Naive thymus-derived CD4-positive, alpha-beta T cell (primary cell): ENCODE data around the gene MAL. TPM values are rescaled to one million over a fixed set of nuclear protein-coding genes. Genes with fewer than 3 reads are reported as not detected.
"Not testable (repeated sequence)": the region's sequence is repeated elsewhere in the genome, so short reads cannot be mapped to it uniquely, and the experiment has no call there.

Source experiments
- ATAC-seq: fragments of 150-1000 bp; cut with Tn5 transposase; 2 replicates; pipeline ENCODE4 v1.10.0; 2021; ENCODE audit warnings: mild to moderate bottlenecking, moderate library complexity
- CTCF ChIA-PET: fragments of 350-600 bp; sonication (Branson Sonifier 250); formaldehyde crosslinking; loops from one replicate; lab custom pipeline; 2021; ENCODE audit warnings: antibody characterized with exemption; lab: Charles Lee
- POLR2A ChIA-PET: fragments of 350-600 bp; sonication (Branson Sonifier 250); formaldehyde crosslinking; loops from one replicate; lab custom pipeline; 2021; ENCODE audit warnings: antibody characterized with exemption, inconsistent platforms; lab: Charles Lee
- DNase-seq, 9 donors: peaks; one replicate each; pipeline versions ENCODE4 v3.0.0 to v3.0.0-alpha.2; 2020 to 2022; ENCODE audit warnings: mixed read lengths in 1 of 9
- H3K27ac ChIP-seq: one replicate; pipeline ENCODE4 v1.7.0; 2013; ENCODE audit warnings: mild to moderate bottlenecking, low read depth, low read length, moderate library complexity
- H3K27me3 ChIP-seq, 2 donors: one replicate each; pipeline ENCODE4 v1.7.0; 2013; ENCODE audit warnings: low read length in 2 of 2, mild to moderate bottlenecking in 2 of 2, moderate library complexity in 2 of 2; ENCODE audit not compliant: control insufficient read depth in 2 of 2, insufficient read depth in 2 of 2
- H3K36me3 ChIP-seq, 3 experiments: 1 replicate in 2 of 3; 2 replicates in 1 of 3; pipeline ENCODE4 v1.7.0; 2013; ENCODE audit warnings: low read length in 3 of 3, mild to moderate bottlenecking in 3 of 3, moderate library complexity in 1 of 3; ENCODE audit not compliant: insufficient read depth in 3 of 3, control insufficient read depth in 2 of 3
- H3K4me1 ChIP-seq, 2 donors: one replicate each; pipeline ENCODE4 v1.7.0; 2013; ENCODE audit warnings: low read length in 2 of 2, mild to moderate bottlenecking in 2 of 2, moderate library complexity in 1 of 2; ENCODE audit not compliant: control insufficient read depth in 2 of 2, insufficient read depth in 2 of 2
- H3K4me3 ChIP-seq: 2 replicates; pipeline ENCODE4 v1.7.0; 2013; ENCODE audit warnings: mild to moderate bottlenecking, low read length
- H3K9me3 ChIP-seq, 3 experiments: 1 replicate in 2 of 3; 2 replicates in 1 of 3; pipeline ENCODE4 v1.7.0; 2013; ENCODE audit warnings: low read length in 3 of 3; ENCODE audit not compliant: control insufficient read depth in 2 of 3
- H3K27ac Mint-ChIP-seq, 9 donors: one replicate each; pipeline ENCODE4 v1.8.0; 2020 to 2022; ENCODE audit warnings: mixed read lengths in 9 of 9, mild to moderate bottlenecking in 8 of 9, moderate library complexity in 5 of 9, inconsistent platforms in 2 of 9
- H3K27me3 Mint-ChIP-seq, 5 donors: one replicate each; pipeline ENCODE4 v1.8.0; 2021 to 2022; ENCODE audit warnings: mixed read lengths in 5 of 5, mild to moderate bottlenecking in 1 of 5
- H3K36me3 Mint-ChIP-seq, 5 donors: one replicate each; pipeline ENCODE4 v1.8.0; 2020 to 2022; ENCODE audit warnings: mixed read lengths in 5 of 5, mild to moderate bottlenecking in 3 of 5, inconsistent platforms in 1 of 5
- H3K4me1 Mint-ChIP-seq, 7 donors: one replicate each; pipeline ENCODE4 v1.8.0; 2020 to 2022; ENCODE audit warnings: mixed read lengths in 7 of 7, mild to moderate bottlenecking in 3 of 7, inconsistent platforms in 1 of 7
- H3K4me3 Mint-ChIP-seq, 10 donors: one replicate each; pipeline ENCODE4 v1.8.0; 2020 to 2022; ENCODE audit warnings: mild to moderate bottlenecking in 10 of 10, mixed read lengths in 10 of 10, moderate library complexity in 6 of 10, inconsistent platforms in 2 of 10
- H3K9me3 Mint-ChIP-seq, 11 donors: one replicate each; pipeline ENCODE4 v1.8.0; 2020 to 2022; ENCODE audit warnings: mixed read lengths in 11 of 11, mild to moderate bottlenecking in 4 of 11, inconsistent platforms in 1 of 11, moderate library complexity in 1 of 11
- intact Hi-C, 2 donors: fragments of 100-400 bp; cut with micrococcal nuclease; formaldehyde crosslinking; loops; one replicate each; pipeline ENCODE4 v1.15.1; 2023
- polyA plus RNA-seq, 2 donors: library from polyadenylated mRNA; unstranded; fragments of 300-500 nt; fragmentation: Illumina TruSeq; gene quantifications; one replicate each; pipeline ENCODE4 v1.2.3, GENCODE V29; 2021
- total RNA-seq, 6 experiments: library from RNA in 5 of 6; stranded (reverse) in 5 of 6; gene quantifications; 1 replicate in 5 of 6; 2 replicates in 1 of 6; pipeline ENCODE4 v1.2.3 and lab custom pipeline; 2021 to 2026

MAL gene
- total and polyA plus RNA-seq, 7 experiments from 2014 or later = 124 to 575 (median 176) TPM

- ChIA-PET POLR2A (interaction anchor here (15.7 kb wide), 1 partner anchor 58 kb away, joined by 1031 read pairs; the partner anchor contains the start of gene MAL), CTCF (interaction anchor here (14.9 kb wide), 1 partner anchor 63 kb away, joined by 502 read pairs; the partner anchor contains the start of gene MAL)
- H3K36me3 ChIP-seq = peaks cover 6 to 46% (median 9%) of the 10 kb centered on the region in 3 experiments
- no peaks in the 10 kb centered on the region for H3K27me3 Mint-ChIP-seq
- H3K4me3 ChIP-seq = no peak overlapping the region
- no peak for DNase-seq
- peaks cover 0 to 2% (median 0%) of the 10 kb centered on the region in 7 donors for H3K4me1 Mint-ChIP-seq
- H3K9me3 Mint-ChIP-seq = no peaks in the 10 kb centered on the region
- ATAC-seq = no peak
- no peak overlapping the region for H3K4me3 Mint-ChIP-seq
- peaks cover 9 to 41% (median 16%) of the 10 kb centered on the region in 5 donors for H3K36me3 Mint-ChIP-seq
- H3K27ac Mint-ChIP-seq = peak overlapping the region in 1 of 9 donors; percentile 26
- no peaks in the 10 kb centered on the region for H3K4me1 ChIP-seq
- no peak overlapping the region for H3K27ac ChIP-seq
- H3K27me3 ChIP-seq = no peaks in the 10 kb centered on the region
- H3K9me3 ChIP-seq = no peaks in the 10 kb centered on the region
- intact Hi-C loops = loop anchor here in 1 of 2 donors (5.0 kb wide), 1 partner anchor 71 kb away; the partner anchor contains the start of gene ZNF514
These were observed 60.5 kb downstream of the MAL start for GRCh38 chr2:95086017-95086416.

GRCh38 chr2:95087379-95087778 lies 61.9 kb downstream of the MAL start:
- H3K27ac Mint-ChIP-seq = peak overlapping the region in 1 of 9 donors; percentile 12

GRCh38 chr2:95091885-95092555 lies 66.5 kb downstream of the MAL start:
- POLR2A ChIA-PET = interaction anchor here (1.5 kb wide), 1 partner anchor 17 kb away, joined by 3 read pairs; no protein-coding TSS in a partner anchor
- Histone ChIP-seq H3K36me3 (peaks cover 0 to 54% (median 12%) of the 10 kb centered on the region in 3 experiments), H3K4me3 (no peak overlapping the region), H3K27ac (no peak overlapping the region), H3K27me3 (no peaks in the 10 kb centered on the region), H3K4me1 (no peaks in the 10 kb centered on the region), H3K9me3 (no peaks in the 10 kb centered on the region)
- no peak for DNase-seq
- H3K36me3 Mint-ChIP-seq = peaks cover 13 to 64% (median 37%) of the 10 kb centered on the region in 5 donors
- CTCF ChIA-PET = interaction anchor here (0.7 kb wide), 1 partner anchor 16 kb away, joined by 3 read pairs; no protein-coding TSS in a partner anchor
- H3K4me3 Mint-ChIP-seq = no peak overlapping the region
- no peak overlapping the region for H3K27ac Mint-ChIP-seq
- intact Hi-C loops = no loop called here
- H3K9me3 Mint-ChIP-seq = peaks cover 0 to 5% (median 0%) of the 10 kb centered on the region in 11 donors
- ATAC-seq = no peak
- peaks cover 6 to 35% (median 25%) of the 10 kb centered on the region in 7 donors for H3K4me1 Mint-ChIP-seq
- H3K27me3 Mint-ChIP-seq = no peaks in the 10 kb centered on the region

More at GRCh38 chr2:95087379-95087778, 61.9 kb downstream of the MAL start:
- H3K4me1 ChIP-seq = no peaks in the 10 kb centered on the region
- H3K4me1 Mint-ChIP-seq = peaks cover 0 to 2% (median 0%) of the 10 kb centered on the region in 7 donors
- no peak overlapping the region for H3K4me3 ChIP-seq
- H3K9me3 ChIP-seq = no peaks in the 10 kb centered on the region
- ATAC-seq (no peak), DNase-seq (no peak)
- H3K36me3 Mint-ChIP-seq = peaks cover 9 to 50% (median 19%) of the 10 kb centered on the region in 5 donors
- no peaks in the 10 kb centered on the region for H3K9me3 Mint-ChIP-seq
- no peaks in the 10 kb centered on the region for H3K27me3 Mint-ChIP-seq
- ChIA-PET CTCF (interaction anchor here (14.9 kb wide), 1 partner anchor 64 kb away, joined by 502 read pairs; the partner anchor contains the start of gene MAL), POLR2A (interaction anchor here (0.5 kb wide), 1 partner anchor 41 kb away, joined by 3 read pairs; no protein-coding TSS in a partner anchor)
- no peaks in the 10 kb centered on the region for H3K27me3 ChIP-seq
- intact Hi-C loops = loop anchor here in 1 of 2 donors (5.0 kb wide), 1 partner anchor 70 kb away; the partner anchor contains the start of gene ZNF514
- H3K27ac ChIP-seq = no peak overlapping the region
- H3K36me3 ChIP-seq = peaks cover 9 to 60% (median 9%) of the 10 kb centered on the region in 3 experiments
- no peak overlapping the region for H3K4me3 Mint-ChIP-seq

GRCh38 chr2:95098273-95098672 lies 72.8 kb downstream of the MAL start:
- H3K27ac ChIP-seq, POLR2A ChIA-PET, H3K27me3 ChIP-seq, DNase-seq, H3K4me3 Mint-ChIP-seq, CTCF ChIA-PET, H3K4me1 ChIP-seq, H3K27ac Mint-ChIP-seq, H3K4me3 ChIP-seq, H3K27me3 Mint-ChIP-seq, H3K9me3 Mint-ChIP-seq, intact Hi-C loops, H3K9me3 ChIP-seq, ATAC-seq: not testable (repeated sequence)
- Mint-ChIP-seq H3K36me3 (peaks cover 20 to 80% (median 60%) of the 10 kb centered on the region in 5 donors), H3K4me1 (peaks cover 6 to 38% (median 33%) of the 10 kb centered on the region in 7 donors)
- H3K36me3 ChIP-seq = peaks cover 16 to 38% (median 24%) of the 10 kb centered on the region in 3 experiments

GRCh38 chr2:95099910-95100309 lies 74.4 kb downstream of the MAL start:
- Histone ChIP-seq H3K27ac (no peak overlapping the region), H3K36me3 (peaks cover 16 to 48% (median 28%) of the 10 kb centered on the region in 3 experiments), H3K9me3 (no peaks in the 10 kb centered on the region), H3K4me1 (no peaks in the 10 kb centered on the region), H3K4me3 (no peak overlapping the region), H3K27me3 (no peaks in the 10 kb centered on the region)
- Mint-ChIP-seq H3K9me3 (peaks cover 0 to 5% (median 0%) of the 10 kb centered on the region in 11 donors), H3K4me3 (no peak overlapping the region), H3K27me3 (no peaks in the 10 kb centered on the region), H3K27ac (peak overlapping the region in 4 of 9 donors; percentile 5 to 68 (median 62)), H3K36me3 (peaks cover 17 to 73% (median 56%) of the 10 kb centered on the region in 5 donors), H3K4me1 (peaks cover 6 to 34% (median 23%) of the 10 kb centered on the region in 7 donors)
- intact Hi-C loops = no loop called here
- ATAC-seq = no peak
- CTCF ChIA-PET = no interaction called here
- no peak for DNase-seq
- POLR2A ChIA-PET = no interaction called here
